ENCODE measurements around the gene PRAME. TPM values are rescaled to one million over a fixed set of nuclear protein-coding genes. Genes with fewer than 3 reads are reported as not detected.
"Not testable (repeated sequence)": the region's sequence is repeated elsewhere in the genome, so short reads cannot be mapped to it uniquely, and the experiment has no call there.

Gene PRAME
- polyA plus RNA-seq, 4 donors, result 0.54 to 1.5 (median 1.3) TPM

GRCh38 chr22:22553735-22554586 is 5.1 kb downstream of the PRAME start:
- DNase-seq (ENCODE audit: low read depth in 4 of 4, low spot score in 3 of 4), result no peak

GRCh38 chr22:22553141-22553540 is 5.9 kb downstream of the PRAME start:
- no peak for DNase-seq (ENCODE audit: low read depth in 4 of 4, low spot score in 3 of 4)

GRCh38 chr22:22552630-22553029 is 6.4 kb downstream of the PRAME start:
- DNase-seq (ENCODE audit: low read depth in 4 of 4, low spot score in 3 of 4), result no peak

DNA sequence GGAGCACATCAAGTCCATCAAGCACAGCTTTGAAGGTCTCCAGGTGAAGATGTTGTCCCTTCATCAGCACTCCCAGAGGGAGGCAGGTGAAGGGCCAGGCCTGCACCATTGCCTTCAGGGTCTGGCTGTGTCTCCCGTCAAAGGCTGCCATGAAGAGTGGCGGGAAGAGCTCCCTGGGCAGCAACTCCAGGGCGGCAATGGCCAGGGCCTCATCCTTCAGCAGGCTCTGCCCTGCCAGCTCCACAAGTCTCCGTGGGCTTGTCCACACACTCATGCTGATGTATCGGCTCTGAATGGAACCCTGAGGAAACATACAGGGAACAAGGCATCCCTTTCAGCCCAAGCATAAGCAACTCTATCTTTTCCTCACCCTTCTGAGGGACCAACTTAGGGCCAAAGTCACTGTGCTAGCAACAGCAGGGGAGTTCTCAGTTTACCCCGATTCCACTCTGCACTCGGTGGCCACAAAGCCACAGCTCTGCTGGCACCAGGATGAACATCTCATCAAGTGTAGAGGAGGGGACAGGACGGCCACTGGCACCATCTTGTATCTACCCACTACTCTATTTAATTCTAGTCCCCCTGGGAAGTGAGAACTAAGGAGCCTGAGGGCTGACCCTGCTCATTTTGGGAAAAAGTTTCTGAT is 8.2 kb downstream of the PRAME start:
- no peak for DNase-seq (ENCODE audit: low read depth in 4 of 4, low spot score in 3 of 4)

- no peak for DNase-seq (ENCODE audit: low read depth in 4 of 4, low spot score in 3 of 4)
Measured at GRCh38 chr22:22548910-22549309, 10.2 kb downstream of the PRAME start.

DNA sequence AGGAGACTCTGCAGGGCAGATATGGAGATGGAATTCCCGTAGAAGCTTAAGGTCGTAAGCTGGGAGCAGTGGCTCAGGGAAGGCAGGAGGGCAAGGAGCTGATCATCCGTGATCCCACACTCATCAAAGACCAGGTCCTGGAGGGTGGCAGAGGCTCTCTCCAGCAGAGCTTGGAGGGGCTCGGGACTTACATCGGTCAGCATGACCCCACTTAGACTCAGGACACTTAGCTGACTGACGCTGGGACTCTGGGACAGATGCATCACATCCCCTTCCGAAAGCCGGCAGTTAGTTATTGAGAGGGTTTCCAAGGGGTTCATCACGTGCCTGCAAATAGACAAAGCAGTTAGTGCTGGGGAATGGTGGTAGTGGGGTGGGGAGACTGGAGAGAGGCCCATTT is 10.7 kb downstream of the PRAME start:
- no peak for DNase-seq (ENCODE audit: low read depth in 4 of 4, low spot score in 3 of 4)

- no peak for DNase-seq (ENCODE audit: low read depth in 4 of 4, low spot score in 3 of 4)
Measured at GRCh38 chr22:22547692-22548300, 11.3 kb downstream of the PRAME start.

GRCh38 chr22:22547226-22547625 is 11.8 kb downstream of the PRAME start:
- DNase-seq (ENCODE audit: low read depth in 4 of 4, low spot score in 3 of 4), result no peak

DNA sequence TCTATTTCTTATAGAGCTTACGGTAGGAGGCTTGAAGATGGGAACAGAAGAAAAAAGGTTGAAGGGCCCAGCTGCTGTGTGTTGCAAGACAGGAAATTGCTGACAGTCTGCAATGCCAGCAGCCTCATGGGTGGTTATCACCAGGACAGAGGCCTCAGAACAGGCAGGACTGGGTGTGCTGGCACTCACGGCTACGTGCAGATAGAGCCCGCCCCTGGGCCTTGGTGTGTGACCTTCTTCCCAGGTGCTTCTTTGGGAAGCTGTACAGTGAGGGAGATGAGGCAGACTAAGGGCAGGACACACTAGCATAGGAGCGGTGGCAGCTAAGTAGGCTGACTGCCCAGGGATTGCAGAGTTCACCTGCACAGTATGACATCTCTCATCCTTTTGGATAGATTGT is 12.6 kb downstream of the PRAME start:
- DNase-seq (ENCODE audit: low read depth in 4 of 4, low spot score in 3 of 4), result no peak

DNA sequence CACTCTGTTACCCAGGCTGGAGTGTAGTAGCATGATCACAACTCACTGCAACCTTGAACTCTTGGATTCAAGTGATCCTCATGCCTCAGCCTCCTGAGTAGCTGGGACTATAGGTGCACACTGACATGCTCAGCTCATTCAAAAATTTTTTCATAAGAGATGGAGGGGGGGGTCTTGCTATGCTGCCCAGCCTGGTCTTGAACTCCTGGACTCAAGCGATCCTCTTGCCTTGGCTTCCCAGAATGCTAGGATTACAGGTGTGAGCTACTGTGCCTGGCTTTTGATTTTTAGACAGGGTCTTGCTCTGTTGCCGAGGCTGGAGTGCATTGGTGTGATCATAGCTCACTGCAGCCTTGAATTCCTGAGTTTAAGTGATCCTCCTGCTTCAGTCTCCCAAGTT is 14.0 kb downstream of the PRAME start:
- no peak for DNase-seq (ENCODE audit: low read depth in 4 of 4, low spot score in 3 of 4)

DNA sequence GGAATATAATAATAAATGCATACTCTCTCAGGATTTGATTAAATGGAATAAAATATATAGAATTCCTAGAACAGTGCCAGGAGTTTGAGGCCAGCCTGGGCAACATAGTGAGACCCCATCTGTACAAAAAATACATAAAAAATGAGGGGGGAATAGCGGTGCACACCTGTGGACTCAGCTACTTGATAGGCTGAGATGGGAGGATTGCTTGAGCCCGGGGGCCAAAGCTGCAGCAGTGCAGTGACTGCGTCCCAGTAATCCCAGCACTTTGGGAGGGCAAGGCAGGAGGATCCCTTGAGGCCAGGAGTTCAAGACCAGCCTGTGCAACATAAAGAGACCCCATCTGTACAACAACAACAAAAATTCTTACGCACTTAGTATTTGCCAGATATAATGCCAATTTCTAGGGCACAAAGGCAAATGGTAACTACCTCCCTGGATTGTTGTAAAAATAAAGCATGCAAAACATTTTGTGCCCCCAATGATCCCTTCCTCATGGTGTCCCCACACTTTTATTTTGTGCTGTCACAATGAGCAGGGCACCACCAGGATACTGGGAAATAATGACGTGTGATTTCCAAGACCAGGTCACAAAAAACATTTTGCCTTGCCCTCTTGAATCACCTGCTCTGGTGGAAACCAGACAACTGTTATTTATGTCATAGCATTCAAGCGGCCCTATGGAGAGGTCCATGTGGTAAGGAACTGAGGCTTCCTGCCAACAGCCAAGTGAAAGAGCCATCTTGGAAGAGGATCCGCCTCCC is 20.7 kb downstream of the PRAME start:
- no peak for DNase-seq (ENCODE audit: low read depth in 4 of 4, low spot score in 3 of 4)

- DNase-seq (ENCODE audit: low read depth in 4 of 4, low spot score in 3 of 4), result no peak
Measured at GRCh38 chr22:22536916-22537315, 22.1 kb downstream of the PRAME start.

- no peak for DNase-seq (ENCODE audit: low read depth in 4 of 4, low spot score in 3 of 4)
Measured at GRCh38 chr22:22536515-22536914, 22.6 kb downstream of the PRAME start.

DNA sequence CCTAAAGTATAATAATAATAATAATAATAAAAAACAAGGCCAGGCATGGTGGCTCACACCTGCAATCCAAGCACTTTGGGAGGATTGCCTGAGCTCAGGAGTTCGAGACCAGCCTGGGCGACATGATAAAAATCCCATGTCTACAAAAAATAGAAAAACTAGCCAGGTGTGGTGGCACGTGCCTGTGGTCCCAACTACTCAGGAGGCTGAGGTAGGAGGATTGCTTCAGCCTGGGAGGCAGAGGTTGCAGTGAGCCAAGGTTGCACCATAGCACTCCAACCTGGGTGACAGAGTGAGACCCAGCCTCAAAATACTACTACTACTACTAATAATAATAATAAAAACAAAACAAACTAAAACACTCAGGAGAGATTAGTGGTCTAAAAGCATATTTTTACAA is 23.4 kb downstream of the PRAME start:
- no peak for DNase-seq (ENCODE audit: low read depth in 4 of 4, low spot score in 3 of 4)

GRCh38 chr22:22534604-22535415 is 24.3 kb downstream of the PRAME start:
- DNase-seq (ENCODE audit: low read depth in 4 of 4, low spot score in 3 of 4), result no peak

DNA sequence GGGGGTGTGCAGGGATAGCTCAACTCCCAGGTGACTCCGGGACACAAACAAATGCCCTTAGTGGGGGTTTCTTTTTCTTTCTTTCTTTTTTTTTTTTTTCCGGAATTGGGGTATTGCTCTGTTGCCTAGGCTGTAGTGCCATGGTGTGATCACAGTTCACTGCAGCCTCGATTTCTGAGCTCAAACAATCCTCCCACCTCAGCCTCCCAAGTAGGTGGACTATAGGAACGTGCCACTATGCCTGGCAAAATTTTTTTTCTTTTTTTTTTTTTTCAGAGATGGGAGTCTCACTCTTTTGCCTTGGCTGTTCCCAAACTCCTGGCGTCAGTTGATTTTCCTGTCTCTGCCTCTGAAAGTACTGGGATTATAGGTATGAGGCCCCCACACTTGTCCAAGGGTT is 25.2 kb downstream of the PRAME start:
- no peak for DNase-seq (ENCODE audit: low read depth in 4 of 4, low spot score in 3 of 4)

DNA sequence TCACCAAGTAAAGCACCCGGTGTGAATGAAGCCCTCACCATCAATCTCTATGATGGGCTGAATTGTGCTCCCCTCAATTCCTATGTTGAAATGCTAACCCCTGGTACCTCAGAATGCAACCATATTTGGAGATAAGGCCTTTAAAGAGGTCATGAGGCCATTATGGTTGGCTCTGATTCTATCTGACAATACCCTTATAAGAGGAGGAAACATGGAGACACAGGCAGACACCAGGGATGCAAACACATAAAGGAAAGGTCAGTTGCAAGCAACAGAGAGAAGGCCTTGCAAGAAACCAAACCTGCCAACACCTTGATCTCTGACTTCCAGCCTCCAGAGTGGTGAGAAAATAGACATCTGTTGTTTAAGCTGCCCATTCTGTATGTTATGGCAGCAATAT is 25.6 kb downstream of the PRAME start:
- DNase-seq (ENCODE audit: low read depth in 4 of 4, low spot score in 3 of 4), result no peak

DNA sequence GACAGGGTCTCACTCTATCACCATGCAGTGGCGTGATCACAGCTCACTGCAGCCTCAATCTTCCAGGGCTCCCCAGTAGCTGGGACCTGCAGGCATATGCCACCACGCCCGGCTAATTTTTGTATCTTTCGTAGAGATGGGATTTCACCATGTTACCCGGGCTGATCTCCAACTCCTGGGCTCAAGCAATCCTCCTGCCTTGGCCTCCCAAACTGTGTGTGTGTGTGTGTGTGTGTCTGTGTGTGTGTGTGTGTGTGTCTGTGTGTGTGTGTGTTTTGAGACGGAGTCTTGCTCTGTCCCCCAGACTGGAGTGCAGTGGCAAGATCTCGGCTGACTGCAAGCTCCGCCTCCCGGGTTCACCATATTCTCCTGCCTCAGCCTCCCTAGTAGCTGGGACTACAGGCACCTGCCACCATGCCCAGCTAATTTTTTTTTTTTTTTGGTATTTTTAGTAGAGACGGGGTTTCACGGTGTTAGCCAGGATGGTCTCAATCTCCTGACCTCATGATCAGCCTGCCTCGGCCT is 26.5 kb downstream of the PRAME start:
- DNase-seq (ENCODE audit: low read depth in 4 of 4, low spot score in 3 of 4), result not testable (repeated sequence)

DNA sequence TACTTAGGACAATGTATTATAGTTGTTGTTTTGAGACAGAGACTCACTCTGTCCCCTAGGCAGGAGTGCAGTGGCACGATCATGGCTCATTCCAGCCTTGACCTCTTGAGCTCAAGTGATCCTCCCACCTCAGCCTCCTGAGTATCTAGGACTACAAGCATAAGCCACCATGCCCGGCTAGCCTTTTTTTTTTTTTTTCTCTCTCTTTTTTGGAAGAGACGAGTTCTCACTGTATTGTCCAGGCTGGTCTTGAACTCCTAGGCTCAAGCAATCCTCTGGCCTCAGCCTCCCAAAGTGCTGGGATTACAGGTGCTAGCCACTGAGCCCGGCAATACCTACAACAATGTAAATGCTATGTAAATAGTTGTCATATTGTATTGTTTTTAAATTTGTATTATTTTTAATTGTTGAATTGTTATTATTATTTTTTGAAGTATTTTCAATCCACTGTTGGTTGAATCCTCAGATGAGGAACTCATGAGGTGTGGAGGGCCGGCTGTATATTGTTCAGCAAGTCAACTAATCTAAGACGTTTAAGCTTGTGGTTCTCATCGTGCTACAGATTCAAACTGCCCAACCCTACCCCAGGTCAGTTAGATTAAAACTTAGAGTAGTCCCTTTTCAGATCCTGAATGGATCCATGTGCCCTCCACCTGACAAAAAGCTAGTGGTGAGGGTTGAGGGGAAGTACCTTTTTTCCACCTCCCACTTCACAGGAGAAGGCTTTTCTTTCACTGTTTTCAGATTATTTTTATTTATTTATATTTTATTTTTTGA is 27.1 kb downstream of the PRAME start:
- DNase-seq (ENCODE audit: low read depth in 4 of 4, low spot score in 3 of 4), result no peak

All from right renal pelvis (tissue), 4 donors.